LNCAP (cell line): ENCODE data around the gene ASIC5.

Experiments
- CTCF ChIP-seq: fragments of 450-650 bp; IDR thresholded peaks from 2 replicates; pipeline ENCODE4 v1.5.1; 2017; ENCODE audit warnings: mild to moderate bottlenecking

ASIC5 gene

GRCh38 chr4:155842080-155842479, 24.0 kb downstream of the ASIC5 start:
- no peak for TF ChIP-seq CTCF

GRCh38 chr4:155837203-155837796, 28.8 kb downstream of the ASIC5 start:
- no peak for TF ChIP-seq CTCF

- TF ChIP-seq CTCF: no peak
These were observed 33.4 kb downstream of the ASIC5 start for GRCh38 chr4:155832664-155833063.

GRCh38 chr4:155828628-155829027, 37.4 kb downstream of the ASIC5 start:
- no peak for TF ChIP-seq CTCF

- TF ChIP-seq CTCF: no peak
These were observed 43.5 kb downstream of the ASIC5 start for GRCh38 chr4:155822572-155822971.

GRCh38 chr4:155820887-155821518, 45.1 kb downstream of the ASIC5 start:
- TF ChIP-seq CTCF: no peak

- no peak for TF ChIP-seq CTCF
These were observed 47.0 kb downstream of the ASIC5 start for GRCh38 chr4:155819066-155819465.
